Endodermal cell (in vitro differentiated cells): ENCODE data around the gene FAM107B. TPM values are rescaled to one million over a fixed set of nuclear protein-coding genes. Genes with fewer than 3 reads are reported as not detected.

Experiments used
- DNase-seq: peaks from one replicate; pipeline ENCODE4 v3.0.0-alpha.2; 2017
- H3K27ac ChIP-seq: 2 replicates; pipeline ENCODE4 v1.5.1; 2013; ENCODE audit warnings: mild to moderate bottlenecking, low read depth, low read length, moderate library complexity
- H3K27me3 ChIP-seq: 2 replicates; pipeline ENCODE4 v1.6.1; 2013; ENCODE audit warnings: mild to moderate bottlenecking, low read length, moderate library complexity; ENCODE audit not compliant: insufficient read depth, control insufficient read depth, poor library complexity, severe bottlenecking
- H3K36me3 ChIP-seq: 2 replicates; pipeline ENCODE4 v1.7.0; 2013; ENCODE audit warnings: mild to moderate bottlenecking, low read length, moderate library complexity; ENCODE audit not compliant: control insufficient read depth, insufficient read depth
- H3K4me1 ChIP-seq: one replicate; pipeline ENCODE4 v1.7.0; 2013; ENCODE audit warnings: low read length; ENCODE audit not compliant: control insufficient read depth, insufficient read depth
- H3K4me3 ChIP-seq: 2 replicates; pipeline ENCODE4 v1.5.1; 2013; ENCODE audit warnings: mild to moderate bottlenecking, low read length, moderate library complexity
- H3K9ac ChIP-seq: 2 replicates; pipeline ENCODE4 v1.6.1; 2013; ENCODE audit warnings: mild to moderate bottlenecking, low read length, moderate library complexity; ENCODE audit not compliant: poor library complexity, severe bottlenecking; ENCODE audit errors: extremely low read depth
- H3K9me3 ChIP-seq: 2 replicates; pipeline ENCODE4 v1.6.1; 2013; ENCODE audit warnings: mild to moderate bottlenecking, low read length, moderate library complexity; ENCODE audit not compliant: control insufficient read depth
- H3K27ac Mint-ChIP-seq: 2 replicates; pipeline ENCODE4 v1.8.0; 2020; ENCODE audit warnings: mixed read lengths
- H3K27me3 Mint-ChIP-seq: 2 replicates; pipeline ENCODE4 v1.8.0; 2021; ENCODE audit warnings: mild to moderate bottlenecking, mixed read lengths; ENCODE audit not compliant: insufficient read depth
- H3K36me3 Mint-ChIP-seq: 2 replicates; pipeline ENCODE4 v1.8.0; 2020; ENCODE audit warnings: low read depth, mixed read lengths
- H3K4me1 Mint-ChIP-seq: 2 replicates; pipeline ENCODE4 v1.8.0; 2020; ENCODE audit warnings: mixed read lengths
- H3K4me3 Mint-ChIP-seq: 2 replicates; pipeline ENCODE4 v1.8.0; 2020; ENCODE audit warnings: mild to moderate bottlenecking, moderate library complexity, mixed read lengths
- H3K9me3 Mint-ChIP-seq: 2 replicates; pipeline ENCODE4 v1.8.0; 2020; ENCODE audit warnings: mild to moderate bottlenecking, mixed read lengths
- WGBS, 2 experiments: methylation state at CpG; one replicate each; pipeline versions ENCODE4 v1.1.5 to v1.1.7; 2013; ENCODE audit warnings: missing lambda C conversion rate in 2 of 2, mixed read lengths in 1 of 2; ENCODE audit not compliant: insufficient coverage in 1 of 2, insufficient read length in 1 of 2; 5-methylcytosine and 5-hydroxymethylcytosine counted together
- total RNA-seq, 2 donors: library from RNA; stranded (reverse); fragmentation: NEBNext Ultra II Directional in 1 of 2; extraction: Animal tissue kit (Norgen Biotek cat#: 25700) in 1 of 2; gene quantifications; 2 replicates in 1 of 2; 3 replicates in 1 of 2; pipeline ENCODE4 v1.2.1, GENCODE V29; 2021
- TF ChIP-seq, protein P1 (sequence below): fragments of 200-600 bp; sonication (generic); conservative IDR thresholded peaks from 2 replicates; pipeline ENCODE4 v1.5.0; 2021; ENCODE audit warnings: antibody characterized with exemption, mild to moderate bottlenecking

The FAM107B gene
- total RNA-seq, 2 donors from 2014 or later: 16.0 to 24.0 TPM

DNA sequence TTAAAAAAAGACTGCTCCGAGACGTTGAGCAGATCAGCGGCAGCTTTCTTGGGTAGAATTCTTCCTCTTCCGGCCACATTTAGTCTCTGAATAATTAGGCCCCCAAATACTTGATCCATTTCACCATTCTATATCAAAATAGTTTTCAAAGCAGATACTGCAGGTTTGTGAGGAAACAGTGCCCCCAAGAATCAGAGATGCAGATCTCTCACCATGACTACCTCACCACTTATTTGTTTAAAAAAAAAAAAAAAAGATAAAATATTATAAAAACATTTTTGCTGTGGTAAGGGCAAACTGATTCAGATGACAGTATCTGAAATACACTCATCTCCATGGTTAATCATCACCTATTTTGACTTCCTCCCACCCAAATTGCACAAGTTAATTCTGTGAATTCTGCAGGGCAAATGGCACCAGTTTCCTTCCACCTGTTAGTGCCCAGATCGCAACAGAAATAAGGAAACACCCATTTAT lies 210.4 kb downstream of the FAM107B start:
- Histone ChIP-seq H3K9me3 (peaks cover 9% of the 10 kb centered on the region), H3K36me3 (peaks cover 18% of the 10 kb centered on the region), H3K27me3 (no peaks in the 10 kb centered on the region), H3K9ac (no peak overlapping the region), H3K27ac (no peak overlapping the region), H3K4me1 (peaks cover 14% of the 10 kb centered on the region), H3K4me3 (no peak overlapping the region)
- Mint-ChIP-seq H3K9me3 (peaks cover 12% of the 10 kb centered on the region), H3K4me3 (no peak overlapping the region), H3K4me1 (peaks cover 45% of the 10 kb centered on the region), H3K36me3 (peaks cover 25% of the 10 kb centered on the region), H3K27ac (no peak overlapping the region), H3K27me3 (no peaks in the 10 kb centered on the region)
- TF ChIP-seq, protein P1, sequence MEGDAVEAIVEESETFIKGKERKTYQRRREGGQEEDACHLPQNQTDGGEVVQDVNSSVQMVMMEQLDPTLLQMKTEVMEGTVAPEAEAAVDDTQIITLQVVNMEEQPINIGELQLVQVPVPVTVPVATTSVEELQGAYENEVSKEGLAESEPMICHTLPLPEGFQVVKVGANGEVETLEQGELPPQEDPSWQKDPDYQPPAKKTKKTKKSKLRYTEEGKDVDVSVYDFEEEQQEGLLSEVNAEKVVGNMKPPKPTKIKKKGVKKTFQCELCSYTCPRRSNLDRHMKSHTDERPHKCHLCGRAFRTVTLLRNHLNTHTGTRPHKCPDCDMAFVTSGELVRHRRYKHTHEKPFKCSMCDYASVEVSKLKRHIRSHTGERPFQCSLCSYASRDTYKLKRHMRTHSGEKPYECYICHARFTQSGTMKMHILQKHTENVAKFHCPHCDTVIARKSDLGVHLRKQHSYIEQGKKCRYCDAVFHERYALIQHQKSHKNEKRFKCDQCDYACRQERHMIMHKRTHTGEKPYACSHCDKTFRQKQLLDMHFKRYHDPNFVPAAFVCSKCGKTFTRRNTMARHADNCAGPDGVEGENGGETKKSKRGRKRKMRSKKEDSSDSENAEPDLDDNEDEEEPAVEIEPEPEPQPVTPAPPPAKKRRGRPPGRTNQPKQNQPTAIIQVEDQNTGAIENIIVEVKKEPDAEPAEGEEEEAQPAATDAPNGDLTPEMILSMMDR: no peak
- no peak for DNase-seq
- 87 to 94% methylated on average over 5 of the region's 5 CpGs for WGBS, 2 experiments

GRCh38 chr10:14563359-14563940 lies 211.2 kb downstream of the FAM107B start:
- Histone ChIP-seq H3K4me1 (peaks cover 14% of the 10 kb centered on the region), H3K4me3 (no peak overlapping the region), H3K9ac (no peak overlapping the region), H3K36me3 (peaks cover 18% of the 10 kb centered on the region), H3K27ac (no peak overlapping the region), H3K27me3 (no peaks in the 10 kb centered on the region), H3K9me3 (peaks cover 9% of the 10 kb centered on the region)
- H3K9me3 Mint-ChIP-seq: peaks cover 12% of the 10 kb centered on the region
- H3K27ac Mint-ChIP-seq: no peak overlapping the region
- WGBS, 2 experiments: 97 to 100% methylated on average over 2 to 3 of the region's 4 CpGs
- peaks cover 25% of the 10 kb centered on the region for H3K36me3 Mint-ChIP-seq
- peaks cover 45% of the 10 kb centered on the region for H3K4me1 Mint-ChIP-seq
- TF ChIP-seq, protein P1: no peak
- DNase-seq: no peak
- H3K27me3 Mint-ChIP-seq: no peaks in the 10 kb centered on the region
- no peak overlapping the region for H3K4me3 Mint-ChIP-seq

DNA sequence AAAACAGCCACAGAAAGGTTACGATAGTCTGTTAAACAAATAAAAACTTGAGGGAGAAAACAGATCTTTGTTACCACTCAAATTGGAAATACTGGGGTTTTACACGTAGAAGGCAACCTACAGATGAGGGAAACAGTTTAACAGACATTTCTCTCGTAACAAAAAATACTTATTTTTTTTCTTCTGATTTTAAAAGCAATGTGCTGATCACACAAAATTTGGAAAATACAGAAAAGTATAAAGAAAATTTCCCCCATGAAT lies 211.7 kb downstream of the FAM107B start:
- DNase-seq: no peak
- no peaks in the 10 kb centered on the region for H3K27me3 ChIP-seq
- TF ChIP-seq, protein P1: no peak
- H3K36me3 Mint-ChIP-seq: peaks cover 23% of the 10 kb centered on the region
- H3K4me1 Mint-ChIP-seq: peaks cover 46% of the 10 kb centered on the region
- no peak overlapping the region for H3K4me3 ChIP-seq
- no peak overlapping the region for H3K4me3 Mint-ChIP-seq
- 91 to 100% methylated on average over 2 to 3 of the region's 3 CpGs for WGBS, 2 experiments
- H3K27ac Mint-ChIP-seq: no peak overlapping the region
- peaks cover 9% of the 10 kb centered on the region for H3K9me3 ChIP-seq
- peaks cover 14% of the 10 kb centered on the region for H3K36me3 ChIP-seq
- H3K4me1 ChIP-seq: peaks cover 14% of the 10 kb centered on the region
- no peak overlapping the region for H3K27ac ChIP-seq
- no peaks in the 10 kb centered on the region for H3K27me3 Mint-ChIP-seq
- H3K9me3 Mint-ChIP-seq: peaks cover 12% of the 10 kb centered on the region
- no peak overlapping the region for H3K9ac ChIP-seq
